Liver (tissue), 9 donors: ENCODE data around the gene CORO7. TPM values are rescaled to one million over a fixed set of nuclear protein-coding genes. Genes with fewer than 3 reads are reported as not detected.

Experiments
- DNase-seq: peaks from one replicate; pipeline ENCODE4 v3.0.0-alpha.2; 2017; ENCODE audit warnings: low spot score
- H3K27ac ChIP-seq, 2 donors: one replicate each; pipeline ENCODE4 v1.7.0; 2013; ENCODE audit warnings: inconsistent platforms in 2 of 2, low read length in 2 of 2, control low read depth in 1 of 2, low read depth in 1 of 2, mild to moderate bottlenecking in 1 of 2
- H3K27me3 ChIP-seq, 4 donors: one replicate each; pipeline versions ENCODE4 v1.6.1 to v1.7.0; 2013; ENCODE audit warnings: low read length in 3 of 4, inconsistent platforms in 1 of 4, mild to moderate bottlenecking in 1 of 4, moderate library complexity in 1 of 4; ENCODE audit not compliant: control insufficient read depth in 4 of 4, insufficient read depth in 4 of 4
- H3K36me3 ChIP-seq, 4 donors: one replicate each; pipeline versions ENCODE4 v1.6.1 to v1.7.0; 2013; ENCODE audit warnings: low read length in 3 of 4, mild to moderate bottlenecking in 3 of 4, low read depth in 1 of 4, moderate library complexity in 1 of 4; ENCODE audit not compliant: control insufficient read depth in 4 of 4, insufficient read depth in 3 of 4
- H3K4me1 ChIP-seq, 4 donors: one replicate each; pipeline versions ENCODE4 v1.6.1 to v1.7.0; 2013; ENCODE audit warnings: low read length in 3 of 4, mild to moderate bottlenecking in 3 of 4, moderate library complexity in 1 of 4; ENCODE audit not compliant: control insufficient read depth in 4 of 4, insufficient read depth in 4 of 4
- H3K4me3 ChIP-seq, 3 donors: one replicate each; pipeline versions ENCODE4 v1.6.1 to v1.7.0; 2013; ENCODE audit warnings: low read length in 3 of 3, control low read depth in 1 of 3, low read depth in 1 of 3, mild to moderate bottlenecking in 1 of 3
- H3K9ac ChIP-seq, 2 donors: one replicate each; pipeline ENCODE4 v1.7.0; 2013; ENCODE audit warnings: low read length in 2 of 2, mild to moderate bottlenecking in 2 of 2, moderate library complexity in 2 of 2, control low read depth in 1 of 2, low read depth in 1 of 2
- H3K9me3 ChIP-seq, 4 donors: one replicate each; pipeline versions ENCODE4 v1.6.1 to v1.7.0; 2013; ENCODE audit warnings: low read length in 3 of 4; ENCODE audit not compliant: control insufficient read depth in 4 of 4
- EGR1 ChIP-seq, 2 donors: IDR thresholded peaks; 2 replicates each; pipeline ENCODE4 v1.6.1; 2016 to 2018; ENCODE audit warnings: antibody characterized with exemption in 2 of 2, low read depth in 2 of 2
- FOXA1 ChIP-seq: IDR thresholded peaks from 2 replicates; pipeline ENCODE4 v1.6.1; 2016; ENCODE audit warnings: antibody characterized with exemption
- FOXA2 ChIP-seq: IDR thresholded peaks from 2 replicates; pipeline ENCODE4 v1.6.1; 2016; ENCODE audit warnings: antibody characterized with exemption
- GABPA ChIP-seq, 2 donors: IDR thresholded peaks in 1 of 2; conservative IDR thresholded peaks in 1 of 2; 2 replicates each; pipeline ENCODE4 v1.6.1; 2016; ENCODE audit warnings: antibody characterized with exemption in 2 of 2, mild to moderate bottlenecking in 1 of 2, moderate library complexity in 1 of 2
- HNF4A ChIP-seq, 2 donors: conservative IDR thresholded peaks; 2 replicates each; pipeline ENCODE4 v1.6.1; 2016; ENCODE audit warnings: antibody characterized with exemption in 2 of 2, mild to moderate bottlenecking in 2 of 2
- JUND ChIP-seq, 2 donors: IDR thresholded peaks; 2 replicates each; pipeline ENCODE4 v1.6.1; 2016; ENCODE audit warnings: antibody characterized with exemption in 2 of 2
- NR2F2 ChIP-seq: IDR thresholded peaks from 2 replicates; pipeline ENCODE4 v1.6.1; 2016; ENCODE audit warnings: antibody characterized with exemption
- RAD21 ChIP-seq, 2 donors: IDR thresholded peaks; 2 replicates each; pipeline ENCODE4 v1.6.1; 2016; ENCODE audit warnings: antibody characterized with exemption in 2 of 2, mild to moderate bottlenecking in 2 of 2
- RXRA ChIP-seq, 2 donors: IDR thresholded peaks; 2 replicates each; pipeline ENCODE4 v1.6.1; 2017 to 2018; ENCODE audit warnings: antibody characterized with exemption in 2 of 2, mild to moderate bottlenecking in 1 of 2
- TAF1 ChIP-seq: conservative IDR thresholded peaks from 2 replicates; pipeline ENCODE4 v1.6.1; 2016; ENCODE audit warnings: antibody characterized with exemption, mild to moderate bottlenecking
- YY1 ChIP-seq: IDR thresholded peaks from 2 replicates; pipeline ENCODE4 v1.6.1; 2016; ENCODE audit warnings: antibody characterized with exemption, mild to moderate bottlenecking
- WGBS: extraction: QIAGEN DNeasy Blood & Tissue Kit; methylation state at CpG from one replicate; pipeline ENCODE4 v1.1.7; 2013; 5-methylcytosine and 5-hydroxymethylcytosine counted together
- polyA plus RNA-seq, 2 donors: library from polyadenylated mRNA; stranded (reverse) in 1 of 2; unstranded in 1 of 2; fragments of 200-250 nt in 1 of 2; fragments of >200 nt in 1 of 2; fragmentation: Nextera tagmentation in 1 of 2; extraction: Ambion mirVana in 1 of 2; gene quantifications; one replicate each; pipeline versions ENCODE4 v1.2.1 to v1.2.3, GENCODE V29; 2013 to 2015
- total RNA-seq, 2 donors: library from RNA; depleted of rRNA; stranded (reverse); fragments of >200 nt; gene quantifications; one replicate each; pipeline ENCODE4 v1.2.3, GENCODE V29; 2014
- TF ChIP-seq, protein P1 (sequence below): fragments of 150-350 bp; IDR thresholded peaks from 2 replicates; pipeline ENCODE4 v1.5.1; 2017; ENCODE audit warnings: improper control_type of control experiment, low read depth, low read length; ENCODE audit not compliant: missing input control
- TF ChIP-seq, protein P2 (sequence below): IDR thresholded peaks from 2 replicates; pipeline ENCODE4 v1.6.1; 2016; ENCODE audit warnings: antibody characterized with exemption
- TF ChIP-seq, protein P3 (sequence below): IDR thresholded peaks from 2 replicates; pipeline ENCODE4 v1.6.1; 2016; ENCODE audit warnings: antibody characterized with exemption
- TF ChIP-seq, protein P4 (sequence below): IDR thresholded peaks from 2 replicates; pipeline ENCODE4 v1.6.1; 2016; ENCODE audit warnings: antibody characterized with exemption, mild to moderate bottlenecking
- donor health status: healthy.
- donor health status: healthy.
- donor health status: healthy.
- donor health status: healthy.
- donor health status: healthy.

Gene CORO7
- total and polyA plus RNA-seq, 4 donors = 7.3 to 21.5 (median 13.0) TPM

DNA sequence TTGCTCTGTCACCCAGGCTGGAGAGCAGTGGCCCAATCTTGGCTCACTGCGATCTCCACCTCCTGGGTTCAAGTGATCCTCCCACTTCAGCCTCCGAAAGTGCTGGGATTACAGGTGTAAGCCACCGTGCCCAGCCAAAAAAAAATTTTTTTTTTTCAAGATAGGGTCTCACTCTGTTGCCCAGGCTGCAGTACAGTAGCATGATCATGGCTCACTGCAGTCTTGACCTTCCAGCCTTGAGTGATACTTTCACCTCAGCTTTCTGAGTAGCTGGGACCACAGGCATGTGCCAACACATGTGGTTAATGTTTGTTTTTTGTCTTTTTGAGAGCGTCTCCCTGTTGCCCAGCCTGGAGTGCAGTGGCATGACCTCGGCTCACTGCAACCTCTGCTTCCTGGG lies 63.6 kb downstream of the CORO7 start:
- DNase-seq = no peak
- Histone ChIP-seq H3K9ac (no peak overlapping the region), H3K36me3 (no peaks in the 10 kb centered on the region), H3K4me1 (peaks cover 6 to 25% (median 10%) of the 10 kb centered on the region in 4 donors), H3K9me3 (no peaks in the 10 kb centered on the region), H3K4me3 (no peak overlapping the region), H3K27me3 (no peaks in the 10 kb centered on the region), H3K27ac (no peak overlapping the region)
- 72% methylated on average over 5 of the region's 5 CpGs for WGBS
- no peak for TF ChIP-seq GABPA (IDR thresholded peaks at IDR 0.05 in 1 of 2, conservative IDR thresholded peaks at IDR 0.05 in 1 of 2)
- TF ChIP-seq YY1 = no peak
- TF ChIP-seq JUND (IDR thresholded peaks at IDR 0.05) = no peak
- TF ChIP-seq, protein P1, sequence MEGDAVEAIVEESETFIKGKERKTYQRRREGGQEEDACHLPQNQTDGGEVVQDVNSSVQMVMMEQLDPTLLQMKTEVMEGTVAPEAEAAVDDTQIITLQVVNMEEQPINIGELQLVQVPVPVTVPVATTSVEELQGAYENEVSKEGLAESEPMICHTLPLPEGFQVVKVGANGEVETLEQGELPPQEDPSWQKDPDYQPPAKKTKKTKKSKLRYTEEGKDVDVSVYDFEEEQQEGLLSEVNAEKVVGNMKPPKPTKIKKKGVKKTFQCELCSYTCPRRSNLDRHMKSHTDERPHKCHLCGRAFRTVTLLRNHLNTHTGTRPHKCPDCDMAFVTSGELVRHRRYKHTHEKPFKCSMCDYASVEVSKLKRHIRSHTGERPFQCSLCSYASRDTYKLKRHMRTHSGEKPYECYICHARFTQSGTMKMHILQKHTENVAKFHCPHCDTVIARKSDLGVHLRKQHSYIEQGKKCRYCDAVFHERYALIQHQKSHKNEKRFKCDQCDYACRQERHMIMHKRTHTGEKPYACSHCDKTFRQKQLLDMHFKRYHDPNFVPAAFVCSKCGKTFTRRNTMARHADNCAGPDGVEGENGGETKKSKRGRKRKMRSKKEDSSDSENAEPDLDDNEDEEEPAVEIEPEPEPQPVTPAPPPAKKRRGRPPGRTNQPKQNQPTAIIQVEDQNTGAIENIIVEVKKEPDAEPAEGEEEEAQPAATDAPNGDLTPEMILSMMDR = no peak
- TF ChIP-seq RAD21 (IDR thresholded peaks at IDR 0.05) = no peak
- TF ChIP-seq FOXA1 = no peak
- no peak for TF ChIP-seq FOXA2
- TF ChIP-seq TAF1 = no peak
- no peak for TF ChIP-seq NR2F2
- TF ChIP-seq RXRA (IDR thresholded peaks at IDR 0.05) = peak in 1 of 2 donors; percentile 57
- TF ChIP-seq, protein P2, sequence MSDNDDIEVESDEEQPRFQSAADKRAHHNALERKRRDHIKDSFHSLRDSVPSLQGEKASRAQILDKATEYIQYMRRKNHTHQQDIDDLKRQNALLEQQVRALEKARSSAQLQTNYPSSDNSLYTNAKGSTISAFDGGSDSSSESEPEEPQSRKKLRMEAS = no peak
- no peak for TF ChIP-seq EGR1 (IDR thresholded peaks at IDR 0.05; ENCODE audit: low read depth in 2 of 2)
- TF ChIP-seq, protein P3, sequence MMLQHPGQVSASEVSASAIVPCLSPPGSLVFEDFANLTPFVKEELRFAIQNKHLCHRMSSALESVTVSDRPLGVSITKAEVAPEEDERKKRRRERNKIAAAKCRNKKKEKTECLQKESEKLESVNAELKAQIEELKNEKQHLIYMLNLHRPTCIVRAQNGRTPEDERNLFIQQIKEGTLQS = no peak
- TF ChIP-seq, protein P4, sequence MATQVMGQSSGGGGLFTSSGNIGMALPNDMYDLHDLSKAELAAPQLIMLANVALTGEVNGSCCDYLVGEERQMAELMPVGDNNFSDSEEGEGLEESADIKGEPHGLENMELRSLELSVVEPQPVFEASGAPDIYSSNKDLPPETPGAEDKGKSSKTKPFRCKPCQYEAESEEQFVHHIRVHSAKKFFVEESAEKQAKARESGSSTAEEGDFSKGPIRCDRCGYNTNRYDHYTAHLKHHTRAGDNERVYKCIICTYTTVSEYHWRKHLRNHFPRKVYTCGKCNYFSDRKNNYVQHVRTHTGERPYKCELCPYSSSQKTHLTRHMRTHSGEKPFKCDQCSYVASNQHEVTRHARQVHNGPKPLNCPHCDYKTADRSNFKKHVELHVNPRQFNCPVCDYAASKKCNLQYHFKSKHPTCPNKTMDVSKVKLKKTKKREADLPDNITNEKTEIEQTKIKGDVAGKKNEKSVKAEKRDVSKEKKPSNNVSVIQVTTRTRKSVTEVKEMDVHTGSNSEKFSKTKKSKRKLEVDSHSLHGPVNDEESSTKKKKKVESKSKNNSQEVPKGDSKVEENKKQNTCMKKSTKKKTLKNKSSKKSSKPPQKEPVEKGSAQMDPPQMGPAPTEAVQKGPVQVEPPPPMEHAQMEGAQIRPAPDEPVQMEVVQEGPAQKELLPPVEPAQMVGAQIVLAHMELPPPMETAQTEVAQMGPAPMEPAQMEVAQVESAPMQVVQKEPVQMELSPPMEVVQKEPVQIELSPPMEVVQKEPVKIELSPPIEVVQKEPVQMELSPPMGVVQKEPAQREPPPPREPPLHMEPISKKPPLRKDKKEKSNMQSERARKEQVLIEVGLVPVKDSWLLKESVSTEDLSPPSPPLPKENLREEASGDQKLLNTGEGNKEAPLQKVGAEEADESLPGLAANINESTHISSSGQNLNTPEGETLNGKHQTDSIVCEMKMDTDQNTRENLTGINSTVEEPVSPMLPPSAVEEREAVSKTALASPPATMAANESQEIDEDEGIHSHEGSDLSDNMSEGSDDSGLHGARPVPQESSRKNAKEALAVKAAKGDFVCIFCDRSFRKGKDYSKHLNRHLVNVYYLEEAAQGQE = no peak
- peak; percentile 8 to 45 for TF ChIP-seq HNF4A (conservative IDR thresholded peaks at IDR 0.05)

DNA sequence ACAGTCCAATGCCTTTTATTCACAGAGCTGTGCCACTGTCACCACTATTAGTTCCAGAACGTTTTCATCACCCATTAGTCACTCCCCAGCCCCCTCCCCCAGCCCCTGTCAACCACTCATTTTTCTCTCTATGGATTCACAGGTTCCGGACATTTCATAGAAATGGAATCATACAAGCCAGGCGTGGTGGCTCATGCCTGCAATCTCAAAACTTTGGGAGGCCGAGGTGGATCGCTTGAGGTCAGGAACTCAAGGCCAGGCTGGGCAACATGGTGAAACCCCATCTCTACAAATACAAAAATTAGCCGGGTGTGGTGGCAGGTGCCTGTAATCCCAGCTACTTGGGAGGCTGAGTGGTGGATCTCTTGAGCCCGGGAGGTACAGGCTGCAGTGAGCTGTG lies 64.5 kb downstream of the CORO7 start:
- no peak for TF ChIP-seq FOXA1
- TF ChIP-seq TAF1 = no peak
- no peaks in the 10 kb centered on the region for H3K36me3 ChIP-seq
- no peaks in the 10 kb centered on the region for H3K9me3 ChIP-seq
- WGBS = 79% methylated on average over 7 of the region's 7 CpGs
- peaks cover 10 to 34% (median 18%) of the 10 kb centered on the region in 4 donors for H3K4me1 ChIP-seq
- H3K9ac ChIP-seq = no peak overlapping the region
- no peak for DNase-seq
- H3K4me3 ChIP-seq = no peak overlapping the region
- H3K27ac ChIP-seq = no peak overlapping the region
- no peaks in the 10 kb centered on the region for H3K27me3 ChIP-seq
